K562 (cell line): ENCODE measurements around the gene PIK3R1. TPM values are rescaled to one million over a fixed set of nuclear protein-coding genes. Genes with fewer than 3 reads are reported as not detected.

ENCODE experiments used
- BCL6 ChIP-seq: fragments of 250-450 bp; sonication (Bioruptor Pico); IDR thresholded peaks from 2 replicates; pipeline ENCODE4 v1.4.0; 2020
- CBFB ChIP-seq: sonication (generic); formaldehyde crosslinking; IDR thresholded peaks from 2 replicates; pipeline ENCODE4 v1.4.0; 2020; ENCODE audit warnings: mild to moderate bottlenecking, missing genetic modification reagents
- CCAR2 ChIP-seq: fragments of 200-400 bp; formaldehyde crosslinking; IDR thresholded peaks from 2 replicates; pipeline ENCODE4 v1.6.1; 2017; ENCODE audit warnings: mild to moderate bottlenecking, low read depth, low read length
- CHCHD3 ChIP-seq: fragments of 250-450 bp; sonication (Bioruptor Pico); IDR thresholded peaks from 2 replicates; pipeline ENCODE4 v2.1.2; 2022; ENCODE audit warnings: mild to moderate bottlenecking
- EHMT2 ChIP-seq: fragments of 450-650 bp; IDR thresholded peaks from 2 replicates; pipeline ENCODE4 v1.6.1; 2018; ENCODE audit warnings: antibody characterized with exemption
- HNRNPH1 ChIP-seq: fragments of 200-400 bp; formaldehyde crosslinking; optimal IDR thresholded peaks from 2 replicates; pipeline ENCODE3; 2017; ENCODE audit warnings: low read depth, mild to moderate bottlenecking, low read length, moderate library complexity
- KAT7 ChIP-seq: sonication (generic); formaldehyde crosslinking; IDR thresholded peaks from 2 replicates; pipeline ENCODE4 v1.8.0; 2022; ENCODE audit warnings: missing genetic modification reagents, mild to moderate bottlenecking, borderline replicate concordance
- MECOM ChIP-seq: fragments of 250-450 bp; sonication (Bioruptor Pico); IDR thresholded peaks from 2 replicates; pipeline ENCODE4 v1.8.0; 2022; ENCODE audit warnings: inconsistent platforms
- POLR2H ChIP-seq: IDR thresholded peaks from 2 replicates; pipeline ENCODE4 v1.6.1; 2016; ENCODE audit warnings: missing genetic modification characterization, low read depth, mild to moderate bottlenecking, control low read depth, missing compliant biosample characterization, moderate library complexity
- PTTG1 ChIP-seq: fragments of 450-650 bp; IDR thresholded peaks from 2 replicates; pipeline ENCODE4 v1.6.1; 2016; ENCODE audit warnings: low read depth, mild to moderate bottlenecking, missing genetic modification characterization, missing compliant biosample characterization
- RAD21 ChIP-seq, 2 experiments: fragments of 250-450 bp in 1 of 2; fragments of 450-650 bp in 1 of 2; sonication (Bioruptor Pico) in 1 of 2; formaldehyde crosslinking in 1 of 2; IDR thresholded peaks in 1 of 2; conservative IDR thresholded peaks in 1 of 2; 2 replicates each; pipeline versions ENCODE4 v1.4.0 to v1.8.0; 2020 to 2022; ENCODE audit warnings: mild to moderate bottlenecking in 2 of 2, moderate library complexity in 1 of 2
- SMAD3 ChIP-seq: fragments of 450-650 bp; formaldehyde crosslinking; conservative IDR thresholded peaks from 2 replicates; pipeline ENCODE4 v1.4.0; 2020; ENCODE audit warnings: mild to moderate bottlenecking
- TAL1 ChIP-seq: fragments of 450-650 bp; IDR thresholded peaks from 2 replicates; pipeline ENCODE4 v1.6.1; 2016; ENCODE audit warnings: mild to moderate bottlenecking
- XRCC4 ChIP-seq: IDR thresholded peaks from one replicate; pipeline ENCODE4 v1.6.1; 2011; ENCODE audit not compliant: insufficient read depth, insufficient read length; ENCODE audit errors: extremely low read depth
- ZNF830 ChIP-seq: fragments of 250-450 bp; sonication (Bioruptor Pico); IDR thresholded peaks from 2 replicates; pipeline ENCODE4 v1.5.0; 2021; ENCODE audit warnings: mild to moderate bottlenecking
- polyA plus RNA-seq, 8 experiments: library from polyadenylated mRNA; depleted of rRNA in 4 of 8; stranded (reverse) in 5 of 8; unstranded in 3 of 8; fragments of >200 nt; fragmentation: Nextera tagmentation in 2 of 8; fragmentation: Illumina TruSeq in 1 of 8; extraction: Ambion mirVana in 2 of 8; extraction: Trizol in 1 of 8; gene quantifications; 2 replicates each; pipeline versions ENCODE4 v1.2.1 to v1.2.3, GENCODE V29; 2011 to 2014; ENCODE audit warnings: inconsistent platforms in 1 of 8, missing spikeins in 1 of 8
- total RNA-seq, 7 experiments: library from RNA; depleted of rRNA in 6 of 7; stranded (reverse); fragments of >200 nt in 6 of 7; fragmentation: Illumina TruSeq in 2 of 7; extraction: Trizol in 2 of 7; gene quantifications; 2 replicates each; pipeline versions ENCODE4 v1.2.1 to v1.2.3, GENCODE V29; 2011 to 2021; ENCODE audit warnings: low replicate concordance in 1 of 7
- TF ChIP-seq, protein P1 (sequence below): sonication (generic); formaldehyde crosslinking; IDR thresholded peaks from 2 replicates; pipeline ENCODE4 v1.8.0; 2022; ENCODE audit warnings: mild to moderate bottlenecking, missing genetic modification reagents
- TF ChIP-seq, protein P2 (sequence below): fragments of 450-650 bp; IDR thresholded peaks from 2 replicates; pipeline ENCODE4 v1.6.1; 2016
- TF ChIP-seq, protein P3 (sequence below): fragments of 450-650 bp; formaldehyde crosslinking; IDR thresholded peaks from 2 replicates; pipeline ENCODE4 v1.4.0; 2022; ENCODE audit warnings: mild to moderate bottlenecking, moderate library complexity
- TF ChIP-seq, protein P4 (sequence below): sonication (generic); formaldehyde crosslinking; IDR thresholded peaks from 2 replicates; pipeline ENCODE4 v1.8.1; 2023; ENCODE audit warnings: mild to moderate bottlenecking, missing genetic modification reagents

Gene PIK3R1
- total and polyA plus RNA-seq, 9 of the 15 experiments (the other 6 are each of a cell fraction or from before 2014, with no cell fraction given), result 1.1 to 9.7 (median 4.8) TPM

DNA sequence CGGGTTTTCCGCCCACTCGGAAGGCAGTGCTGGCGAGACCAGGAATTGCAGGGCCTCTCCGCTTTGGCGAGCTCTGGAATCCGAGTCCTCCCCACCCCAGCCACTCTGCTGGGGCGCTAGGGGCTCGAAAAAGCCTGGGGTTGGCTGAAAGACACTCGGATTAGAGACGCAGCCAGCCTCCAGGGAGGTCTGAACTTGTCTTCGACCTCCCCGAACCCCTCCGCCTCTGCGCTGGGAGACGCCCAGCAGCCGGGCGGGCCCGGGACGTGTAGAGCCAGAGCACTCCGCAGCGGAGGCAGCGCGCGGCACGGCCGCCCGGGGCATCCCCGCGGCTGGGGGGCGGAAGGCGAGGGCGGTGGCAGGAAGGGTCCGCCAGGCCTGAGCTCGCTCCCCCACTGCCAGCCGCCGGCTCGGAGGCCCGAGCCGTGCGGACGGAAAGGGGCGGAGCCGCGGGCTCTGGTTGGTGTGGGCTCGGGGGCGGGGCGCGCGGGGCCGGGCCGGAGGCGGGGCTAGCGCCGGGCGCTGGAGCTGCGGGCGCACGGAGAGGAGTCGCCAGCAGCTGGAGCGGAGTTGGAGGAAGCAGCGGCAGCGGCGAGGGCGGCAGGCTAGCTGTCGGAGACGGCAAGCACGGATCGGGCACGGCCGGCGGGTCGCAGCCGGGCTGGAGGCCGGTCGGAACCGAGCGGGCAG, at the start of gene PIK3R1 (continued):
- TF ChIP-seq, protein P1, sequence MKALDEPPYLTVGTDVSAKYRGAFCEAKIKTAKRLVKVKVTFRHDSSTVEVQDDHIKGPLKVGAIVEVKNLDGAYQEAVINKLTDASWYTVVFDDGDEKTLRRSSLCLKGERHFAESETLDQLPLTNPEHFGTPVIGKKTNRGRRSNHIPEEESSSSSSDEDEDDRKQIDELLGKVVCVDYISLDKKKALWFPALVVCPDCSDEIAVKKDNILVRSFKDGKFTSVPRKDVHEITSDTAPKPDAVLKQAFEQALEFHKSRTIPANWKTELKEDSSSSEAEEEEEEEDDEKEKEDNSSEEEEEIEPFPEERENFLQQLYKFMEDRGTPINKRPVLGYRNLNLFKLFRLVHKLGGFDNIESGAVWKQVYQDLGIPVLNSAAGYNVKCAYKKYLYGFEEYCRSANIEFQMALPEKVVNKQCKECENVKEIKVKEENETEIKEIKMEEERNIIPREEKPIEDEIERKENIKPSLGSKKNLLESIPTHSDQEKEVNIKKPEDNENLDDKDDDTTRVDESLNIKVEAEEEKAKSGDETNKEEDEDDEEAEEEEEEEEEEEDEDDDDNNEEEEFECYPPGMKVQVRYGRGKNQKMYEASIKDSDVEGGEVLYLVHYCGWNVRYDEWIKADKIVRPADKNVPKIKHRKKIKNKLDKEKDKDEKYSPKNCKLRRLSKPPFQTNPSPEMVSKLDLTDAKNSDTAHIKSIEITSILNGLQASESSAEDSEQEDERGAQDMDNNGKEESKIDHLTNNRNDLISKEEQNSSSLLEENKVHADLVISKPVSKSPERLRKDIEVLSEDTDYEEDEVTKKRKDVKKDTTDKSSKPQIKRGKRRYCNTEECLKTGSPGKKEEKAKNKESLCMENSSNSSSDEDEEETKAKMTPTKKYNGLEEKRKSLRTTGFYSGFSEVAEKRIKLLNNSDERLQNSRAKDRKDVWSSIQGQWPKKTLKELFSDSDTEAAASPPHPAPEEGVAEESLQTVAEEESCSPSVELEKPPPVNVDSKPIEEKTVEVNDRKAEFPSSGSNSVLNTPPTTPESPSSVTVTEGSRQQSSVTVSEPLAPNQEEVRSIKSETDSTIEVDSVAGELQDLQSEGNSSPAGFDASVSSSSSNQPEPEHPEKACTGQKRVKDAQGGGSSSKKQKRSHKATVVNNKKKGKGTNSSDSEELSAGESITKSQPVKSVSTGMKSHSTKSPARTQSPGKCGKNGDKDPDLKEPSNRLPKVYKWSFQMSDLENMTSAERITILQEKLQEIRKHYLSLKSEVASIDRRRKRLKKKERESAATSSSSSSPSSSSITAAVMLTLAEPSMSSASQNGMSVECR, result peak; percentile 88
- peak; percentile 62 for TF ChIP-seq POLR2H
- no peak for TF ChIP-seq PTTG1 (tag)
- no peak for TF ChIP-seq MECOM (CRISPR knock-in tag)
- TF ChIP-seq CBFB (CRISPR knock-in tag), result no peak
- TF ChIP-seq, protein P2, sequence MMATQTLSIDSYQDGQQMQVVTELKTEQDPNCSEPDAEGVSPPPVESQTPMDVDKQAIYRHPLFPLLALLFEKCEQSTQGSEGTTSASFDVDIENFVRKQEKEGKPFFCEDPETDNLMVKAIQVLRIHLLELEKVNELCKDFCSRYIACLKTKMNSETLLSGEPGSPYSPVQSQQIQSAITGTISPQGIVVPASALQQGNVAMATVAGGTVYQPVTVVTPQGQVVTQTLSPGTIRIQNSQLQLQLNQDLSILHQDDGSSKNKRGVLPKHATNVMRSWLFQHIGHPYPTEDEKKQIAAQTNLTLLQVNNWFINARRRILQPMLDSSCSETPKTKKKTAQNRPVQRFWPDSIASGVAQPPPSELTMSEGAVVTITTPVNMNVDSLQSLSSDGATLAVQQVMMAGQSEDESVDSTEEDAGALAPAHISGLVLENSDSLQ, result no peak
- TF ChIP-seq ZNF830 (CRISPR knock-in tag), result no peak
- TF ChIP-seq KAT7 (CRISPR knock-in tag), result no peak; the same call in 1 of the 2 replicates
- TF ChIP-seq, protein P3, sequence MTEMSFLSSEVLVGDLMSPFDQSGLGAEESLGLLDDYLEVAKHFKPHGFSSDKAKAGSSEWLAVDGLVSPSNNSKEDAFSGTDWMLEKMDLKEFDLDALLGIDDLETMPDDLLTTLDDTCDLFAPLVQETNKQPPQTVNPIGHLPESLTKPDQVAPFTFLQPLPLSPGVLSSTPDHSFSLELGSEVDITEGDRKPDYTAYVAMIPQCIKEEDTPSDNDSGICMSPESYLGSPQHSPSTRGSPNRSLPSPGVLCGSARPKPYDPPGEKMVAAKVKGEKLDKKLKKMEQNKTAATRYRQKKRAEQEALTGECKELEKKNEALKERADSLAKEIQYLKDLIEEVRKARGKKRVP (CRISPR knock-in tag), result no peak
- TF ChIP-seq EHMT2, result no peak
- no peak for TF ChIP-seq XRCC4
- no peak for TF ChIP-seq BCL6 (CRISPR knock-in tag)
- no peak for TF ChIP-seq CCAR2
- TF ChIP-seq TAL1, result no peak
- peak in 1 of 2 experiments; percentile 4; a peak in 1 of 4 replicates for TF ChIP-seq RAD21 (CRISPR knock-in tag; conservative IDR thresholded peaks at IDR 0.05 in 1 of 2, IDR thresholded peaks at IDR 0.05 in 1 of 2)
- no peak for TF ChIP-seq CHCHD3
- no peak for TF ChIP-seq HNRNPH1
- TF ChIP-seq, protein P4, sequence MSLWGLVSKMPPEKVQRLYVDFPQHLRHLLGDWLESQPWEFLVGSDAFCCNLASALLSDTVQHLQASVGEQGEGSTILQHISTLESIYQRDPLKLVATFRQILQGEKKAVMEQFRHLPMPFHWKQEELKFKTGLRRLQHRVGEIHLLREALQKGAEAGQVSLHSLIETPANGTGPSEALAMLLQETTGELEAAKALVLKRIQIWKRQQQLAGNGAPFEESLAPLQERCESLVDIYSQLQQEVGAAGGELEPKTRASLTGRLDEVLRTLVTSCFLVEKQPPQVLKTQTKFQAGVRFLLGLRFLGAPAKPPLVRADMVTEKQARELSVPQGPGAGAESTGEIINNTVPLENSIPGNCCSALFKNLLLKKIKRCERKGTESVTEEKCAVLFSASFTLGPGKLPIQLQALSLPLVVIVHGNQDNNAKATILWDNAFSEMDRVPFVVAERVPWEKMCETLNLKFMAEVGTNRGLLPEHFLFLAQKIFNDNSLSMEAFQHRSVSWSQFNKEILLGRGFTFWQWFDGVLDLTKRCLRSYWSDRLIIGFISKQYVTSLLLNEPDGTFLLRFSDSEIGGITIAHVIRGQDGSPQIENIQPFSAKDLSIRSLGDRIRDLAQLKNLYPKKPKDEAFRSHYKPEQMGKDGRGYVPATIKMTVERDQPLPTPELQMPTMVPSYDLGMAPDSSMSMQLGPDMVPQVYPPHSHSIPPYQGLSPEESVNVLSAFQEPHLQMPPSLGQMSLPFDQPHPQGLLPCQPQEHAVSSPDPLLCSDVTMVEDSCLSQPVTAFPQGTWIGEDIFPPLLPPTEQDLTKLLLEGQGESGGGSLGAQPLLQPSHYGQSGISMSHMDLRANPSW (CRISPR knock-in tag), result no peak
- no peak for TF ChIP-seq SMAD3 (CRISPR knock-in tag)
